GM18858 (cell line): ENCODE measurements around the gene SFT2D2.

Experiments used
- ATAC-seq: cut with Tn5 transposase; IDR thresholded peaks from one replicate; pipeline ENCODE4 v1.9.1; 2021; ENCODE audit not compliant: unreplicated experiment

The SFT2D2 gene

GRCh38 chr1:168264296-168264695, 38.5 kb downstream of the SFT2D2 start:
- ATAC-seq, result no peak

DNA sequence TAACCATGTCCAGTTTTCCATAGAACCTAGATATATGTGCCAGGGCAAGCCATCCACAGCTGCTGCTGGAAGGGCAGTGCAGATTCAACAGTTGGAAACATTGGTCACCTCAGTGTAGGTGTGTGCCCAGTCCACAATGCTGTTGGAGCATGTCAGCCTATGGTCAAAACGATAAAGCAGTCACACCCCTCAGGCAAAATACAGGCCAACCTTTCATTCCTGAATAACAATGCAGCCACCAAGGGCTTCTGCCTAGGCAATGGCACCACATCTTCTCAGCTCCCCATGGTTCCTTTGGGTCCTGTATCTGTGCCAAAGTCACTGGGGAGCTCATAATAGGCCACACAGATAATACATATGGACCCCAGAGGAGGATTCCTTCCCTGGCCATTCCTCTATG, 39.8 kb downstream of the SFT2D2 start:
- ATAC-seq, result no peak

GRCh38 chr1:168266644-168267186, 40.9 kb downstream of the SFT2D2 start:
- no peak for ATAC-seq

DNA sequence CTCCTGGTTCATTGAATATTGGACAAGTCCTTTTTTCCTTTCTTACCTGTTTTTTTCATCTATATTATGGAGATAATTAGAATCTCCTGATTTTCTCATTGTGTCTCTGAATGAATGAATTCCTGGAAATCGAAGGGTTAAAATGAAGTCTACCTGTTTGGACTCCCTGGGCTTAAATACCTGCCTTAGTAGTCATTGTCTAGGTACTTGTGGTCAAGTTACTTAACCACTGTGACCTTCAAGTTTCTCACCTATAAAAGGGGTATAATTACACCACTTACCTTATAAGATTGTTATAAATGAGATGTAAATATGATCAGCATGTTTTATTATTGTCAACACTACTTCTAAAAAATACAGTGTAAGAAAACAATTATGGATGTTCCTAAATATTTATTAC, 45.8 kb downstream of the SFT2D2 start:
- no peak for ATAC-seq

GRCh38 chr1:168273575-168273974, 47.8 kb downstream of the SFT2D2 start:
- ATAC-seq, result no peak

GRCh38 chr1:168279253-168279652, 53.4 kb downstream of the SFT2D2 start:
- no peak for ATAC-seq

DNA sequence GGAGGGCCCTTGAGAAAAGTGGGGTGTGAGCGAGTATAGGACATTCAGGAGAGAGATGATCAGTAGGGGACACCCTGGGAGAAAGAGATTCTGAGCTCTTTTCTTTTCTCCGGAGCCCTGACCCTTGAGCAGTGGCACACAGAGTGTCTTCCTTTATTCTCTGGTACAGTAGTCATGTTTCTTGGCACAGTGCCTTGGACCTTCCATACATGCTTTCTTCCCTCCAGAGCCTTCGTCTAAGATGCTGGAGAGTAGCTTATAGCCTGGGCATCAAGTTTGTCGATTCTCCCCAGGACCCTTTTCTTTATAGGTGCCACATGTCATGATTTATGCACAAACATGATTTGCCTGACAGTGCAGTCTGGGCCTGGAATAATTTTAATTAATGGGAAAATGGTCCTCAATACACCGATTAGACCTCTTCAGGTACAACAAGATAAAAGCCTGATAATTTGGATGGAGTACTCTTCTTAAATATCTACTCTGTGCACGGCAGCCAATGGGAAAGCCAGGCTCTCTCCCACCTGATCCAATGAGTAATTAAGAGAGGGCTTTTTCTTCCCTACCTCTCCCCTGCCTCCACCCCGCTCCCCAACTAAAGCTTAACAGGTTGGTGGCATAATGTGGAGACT, 54.6 kb downstream of the SFT2D2 start, which contains the start of gene TBX19:
Gene TBX19, plus strand, starts transcription at position 582 of the 632 bp plus-strand sequence. CDS start 214 bp downstream, outside the sequence.
- ATAC-seq, result no peak

DNA sequence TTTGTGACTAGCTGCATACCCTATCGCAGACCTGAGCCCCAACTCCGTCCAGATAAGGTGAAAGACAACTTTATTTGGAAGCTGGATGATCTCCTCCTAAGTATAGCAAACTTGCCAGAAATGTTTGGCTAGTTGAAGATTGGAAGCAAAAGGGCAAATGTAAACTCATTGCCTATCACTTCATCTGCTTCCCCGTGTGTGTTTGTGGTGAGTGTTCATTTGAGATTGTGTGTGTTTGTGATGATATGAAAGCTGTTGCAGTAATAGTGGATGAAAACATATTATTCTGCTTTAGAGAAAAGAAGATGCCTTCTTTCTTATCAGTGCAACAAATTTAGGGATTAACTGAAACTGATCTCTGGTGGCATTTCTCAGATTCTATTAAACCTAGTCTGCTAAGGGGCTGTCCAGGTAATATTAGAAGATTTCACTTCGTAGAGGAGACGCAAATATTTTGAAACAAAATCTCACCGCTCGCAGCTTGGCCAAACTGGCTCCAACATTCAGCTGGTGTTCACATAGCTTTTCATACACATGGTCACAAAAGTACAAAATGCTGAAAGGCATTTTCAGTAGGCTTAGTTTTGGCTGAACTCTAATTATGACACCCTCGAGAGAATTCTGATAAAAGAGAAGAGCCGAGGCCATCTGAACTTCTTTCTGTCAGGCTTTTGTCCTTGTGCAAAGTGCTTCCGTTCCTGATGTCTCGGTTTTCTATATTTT, 56.0 kb downstream of the SFT2D2 start:
- ATAC-seq, result no peak

DNA sequence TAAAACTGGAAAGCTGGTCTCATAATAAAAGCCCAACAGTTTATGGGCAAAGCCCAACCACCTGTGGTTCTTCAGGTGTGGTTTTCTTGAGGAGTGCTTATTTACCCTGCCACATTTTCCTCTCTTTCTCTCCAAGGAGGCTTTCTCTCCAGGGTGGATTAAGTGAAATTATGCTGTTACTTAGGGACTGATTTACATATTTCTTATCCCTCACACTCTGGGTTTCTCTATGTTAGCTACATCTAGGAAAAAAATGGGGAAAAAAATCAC, 59.7 kb downstream of the SFT2D2 start:
- no peak for ATAC-seq

- ATAC-seq, result no peak
These were observed 60.4 kb downstream of the SFT2D2 start for GRCh38 chr1:168285971-168286927.

DNA sequence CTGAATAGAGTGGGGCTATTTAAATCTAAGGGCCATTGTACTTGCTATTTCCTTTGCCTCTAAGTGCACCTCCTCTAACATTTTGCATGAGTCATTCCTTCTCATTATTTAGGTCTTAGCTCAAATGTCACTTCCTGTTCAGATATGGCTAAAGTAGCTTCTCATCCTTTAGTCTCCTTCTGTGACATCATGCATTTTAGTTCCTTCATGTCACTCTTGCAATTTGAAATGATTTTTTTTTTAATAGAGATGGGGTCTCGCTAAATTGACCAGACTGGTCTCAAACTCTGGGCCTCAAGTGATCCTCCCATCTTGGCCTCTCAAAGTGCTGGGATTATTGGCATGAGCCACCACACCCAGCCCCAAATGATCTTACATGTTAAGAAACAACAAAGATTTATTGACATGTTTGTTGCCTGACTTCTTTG, 61.4 kb downstream of the SFT2D2 start:
- ATAC-seq, result no peak

DNA sequence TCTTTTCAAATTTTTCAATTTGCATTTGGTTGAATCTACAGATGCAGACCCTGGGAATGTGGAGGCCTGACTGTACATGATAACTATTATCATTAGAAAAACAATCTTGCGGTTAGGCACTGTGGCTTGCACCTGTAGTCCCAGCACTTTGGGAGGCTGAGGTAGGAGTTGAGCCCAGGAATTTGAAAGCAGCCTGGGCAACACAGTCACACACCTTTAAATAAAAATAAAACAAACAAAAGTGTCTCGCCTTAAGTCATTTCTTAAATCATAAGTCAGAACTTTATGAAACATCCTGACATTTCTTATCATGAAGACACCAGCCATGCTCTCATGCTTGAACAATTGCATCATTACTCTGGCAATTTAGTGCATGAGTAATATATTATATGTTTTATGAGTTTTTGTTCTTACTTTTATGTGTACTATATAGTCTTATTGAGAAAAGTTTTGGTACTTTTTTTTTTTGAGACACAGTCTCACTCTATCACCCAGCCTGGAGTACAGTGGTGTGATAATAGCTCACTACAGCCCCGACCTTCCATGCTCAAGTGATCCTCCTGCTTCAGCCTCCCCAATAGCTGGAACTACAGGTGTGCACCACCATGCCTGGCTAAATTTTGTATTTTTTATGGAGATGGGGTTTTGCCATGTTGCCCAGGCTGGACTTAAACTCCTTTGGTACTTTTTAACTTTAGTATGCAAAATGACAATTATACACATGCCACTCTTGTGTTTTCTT, 62.7 kb downstream of the SFT2D2 start:
- ATAC-seq, result no peak

- no peak for ATAC-seq
These were observed 65.5 kb downstream of the SFT2D2 start for GRCh38 chr1:168291222-168291837.

DNA sequence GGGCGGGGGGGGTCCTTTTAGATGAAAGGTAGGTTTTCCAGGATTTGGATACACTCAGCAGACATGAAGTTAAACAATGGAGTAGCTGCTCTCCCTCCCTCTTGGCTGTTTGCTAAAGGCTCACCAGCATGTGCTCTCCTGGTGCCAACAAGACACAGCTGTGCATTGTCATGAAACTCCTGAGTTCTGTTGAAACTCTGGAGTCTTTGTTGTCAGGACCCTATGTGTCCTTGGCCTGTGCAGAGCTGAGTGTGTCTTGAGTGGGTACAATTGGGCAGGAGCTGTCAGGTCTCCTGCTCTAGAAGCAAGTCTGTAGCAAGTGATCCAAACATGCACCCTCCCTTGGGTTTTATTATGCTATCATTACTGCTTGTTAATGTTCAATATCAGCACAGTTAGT, 67.6 kb downstream of the SFT2D2 start:
- no peak for ATAC-seq

- no peak for ATAC-seq
These were observed 69.8 kb downstream of the SFT2D2 start for GRCh38 chr1:168295411-168296114.

DNA sequence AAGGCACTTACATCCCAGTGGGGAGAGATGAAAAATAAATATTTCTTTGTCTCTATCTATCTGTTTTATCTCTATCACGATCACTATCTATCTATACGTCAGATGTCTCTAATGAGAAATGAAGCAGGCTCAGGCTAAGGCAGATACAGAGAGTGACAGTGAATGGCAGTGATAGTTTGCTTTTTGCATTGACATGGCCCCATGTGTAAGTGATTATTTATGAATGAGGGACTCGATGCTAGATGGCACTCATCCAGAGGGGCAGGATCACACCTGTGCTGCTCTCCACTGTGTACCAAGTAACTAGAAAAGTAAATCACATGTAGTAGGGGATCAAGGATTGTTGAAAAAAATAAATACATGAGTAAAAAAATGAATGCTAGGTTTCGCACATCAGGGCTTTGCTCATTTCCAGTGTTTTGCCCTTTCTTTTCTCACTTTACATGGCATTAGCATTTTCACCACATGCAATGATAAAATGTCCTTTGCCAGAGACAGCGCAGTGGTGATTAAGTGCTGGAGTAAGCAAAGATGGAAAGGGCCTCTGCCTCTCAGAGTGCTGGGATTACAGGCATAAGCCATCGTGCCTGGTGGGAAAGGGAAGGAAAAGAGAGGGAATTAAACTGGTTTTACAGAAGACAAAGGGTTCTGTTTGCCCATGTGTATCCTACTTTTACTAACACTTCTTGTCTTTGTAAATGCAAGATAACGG, 71.4 kb downstream of the SFT2D2 start:
- ATAC-seq, result no peak

- no peak for ATAC-seq
These were observed 72.6 kb downstream of the SFT2D2 start for GRCh38 chr1:168298446-168298845.

DNA sequence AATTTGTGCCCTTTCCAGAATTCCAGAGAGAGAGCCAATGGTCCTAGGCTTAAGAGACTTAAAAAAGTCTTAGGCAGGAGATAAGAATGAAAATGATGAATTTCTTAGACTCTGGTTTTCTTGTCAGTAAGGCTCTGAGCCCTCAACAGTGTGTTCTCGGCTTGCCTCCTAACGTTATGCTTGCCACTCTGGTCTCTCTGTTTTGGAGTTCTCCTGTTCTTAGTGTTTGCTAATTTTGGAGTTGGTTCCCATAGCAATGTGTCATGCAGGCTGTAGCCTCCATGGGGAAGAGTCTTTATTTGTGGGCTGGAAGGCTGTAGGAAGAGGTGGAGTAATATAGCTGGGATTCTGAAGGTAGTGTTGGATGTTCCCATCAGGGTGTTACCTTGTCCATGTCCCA, 74.8 kb downstream of the SFT2D2 start:
- no peak for ATAC-seq

- no peak for ATAC-seq
These were observed 76.0 kb downstream of the SFT2D2 start for GRCh38 chr1:168301664-168302320.
